CD14-positive monocyte (primary cell): Measurements from ENCODE around the gene S1PR4. TPM values are rescaled to one million over a fixed set of nuclear protein-coding genes. Genes with fewer than 3 reads are reported as not detected.

Experiments
- DNase-seq, 3 donors: peaks; one replicate each; pipeline ENCODE4 v3.0.0-alpha.2; 2011 to 2022
- H2AFZ ChIP-seq: 2 replicates; pipeline ENCODE4 v1.6.0; 2012; ENCODE audit warnings: mild to moderate bottlenecking, low read depth, low read length, inconsistent platforms; ENCODE audit not compliant: insufficient read depth, poor library complexity, severe bottlenecking
- H3K27ac ChIP-seq, 2 donors: 1 replicate in 1 of 2; 2 replicates in 1 of 2; pipeline ENCODE4 v1.5.1; 2012 to 2013; ENCODE audit warnings: low read length in 2 of 2, control low read depth in 1 of 2, inconsistent platforms in 1 of 2, low read depth in 1 of 2, mild to moderate bottlenecking in 1 of 2
- H3K27me3 ChIP-seq, 2 donors: one replicate each; pipeline versions ENCODE4 v1.6.0 to v1.6.1; 2011 to 2013; ENCODE audit warnings: low read length in 2 of 2; ENCODE audit not compliant: control insufficient read depth in 2 of 2, insufficient read depth in 2 of 2
- H3K36me3 ChIP-seq, 2 donors: replicated peaks in 1 of 2; 1 replicate in 1 of 2; 2 replicates in 1 of 2; pipeline versions ENCODE4 v1.5.1 to v1.6.1; 2012 to 2013; ENCODE audit warnings: low read length in 2 of 2, control low read depth in 1 of 2, inconsistent platforms in 1 of 2, mild to moderate bottlenecking in 1 of 2; ENCODE audit not compliant: insufficient read depth in 2 of 2, control insufficient read depth in 1 of 2
- H3K4me1 ChIP-seq, 2 donors: 1 replicate in 1 of 2; 2 replicates in 1 of 2; pipeline versions ENCODE4 v1.5.1 to v1.6.1; 2012 to 2013; ENCODE audit warnings: low read length in 2 of 2, control low read depth in 1 of 2, inconsistent platforms in 1 of 2, mild to moderate bottlenecking in 1 of 2, moderate library complexity in 1 of 2; ENCODE audit not compliant: insufficient read depth in 2 of 2, control insufficient read depth in 1 of 2
- H3K4me2 ChIP-seq: replicated peaks from 2 replicates; pipeline ENCODE3; 2012; ENCODE audit warnings: low read length, moderate library complexity, mild to moderate bottlenecking; ENCODE audit not compliant: poor library complexity, severe bottlenecking; ENCODE audit errors: extremely low read depth
- H3K4me3 ChIP-seq, 3 experiments: fragments of 200-600 bp in 1 of 3; sonication (generic) in 1 of 3; replicated peaks in 1 of 3; 1 replicate in 2 of 3; 2 replicates in 1 of 3; pipeline ENCODE4 v1.5.1; 2011 to 2013; ENCODE audit warnings: low read length in 3 of 3, mild to moderate bottlenecking in 3 of 3, control low read depth in 2 of 3, low read depth in 2 of 3, inconsistent platforms in 1 of 3, moderate library complexity in 1 of 3
- H3K79me2 ChIP-seq: 2 replicates; pipeline ENCODE4 v1.6.0; 2012; ENCODE audit warnings: mild to moderate bottlenecking, control low read depth, inconsistent platforms, low read length, moderate library complexity; ENCODE audit not compliant: insufficient read depth
- H3K9ac ChIP-seq: 2 replicates; pipeline ENCODE4 v1.6.0; 2017; ENCODE audit warnings: low read length, mild to moderate bottlenecking; ENCODE audit not compliant: insufficient read depth, poor library complexity, severe bottlenecking
- H3K9me3 ChIP-seq, 2 donors: replicated peaks in 1 of 2; 1 replicate in 1 of 2; 2 replicates in 1 of 2; pipeline versions ENCODE4 v1.5.1 to v1.6.1; 2012 to 2013; ENCODE audit warnings: low read length in 2 of 2, control low read depth in 1 of 2; ENCODE audit not compliant: control insufficient read depth in 1 of 2, insufficient read depth in 1 of 2
- H4K20me1 ChIP-seq: 2 replicates; pipeline ENCODE4 v1.6.0; 2012; ENCODE audit warnings: mild to moderate bottlenecking, low read length, control low read depth, moderate library complexity; ENCODE audit not compliant: insufficient read depth
- H3K27ac Mint-ChIP-seq, 7 donors: one replicate each; pipeline ENCODE4 v1.8.0; 2020; ENCODE audit warnings: mild to moderate bottlenecking in 7 of 7, mixed read lengths in 7 of 7, moderate library complexity in 6 of 7, inconsistent platforms in 2 of 7
- H3K27me3 Mint-ChIP-seq, 3 donors: one replicate each; pipeline ENCODE4 v1.8.0; 2021 to 2022; ENCODE audit warnings: low read depth in 3 of 3, mild to moderate bottlenecking in 3 of 3, mixed read lengths in 3 of 3, moderate library complexity in 3 of 3, inconsistent platforms in 1 of 3
- H3K36me3 Mint-ChIP-seq, 2 donors: one replicate each; pipeline ENCODE4 v1.8.0; 2020; ENCODE audit warnings: mixed read lengths in 2 of 2, inconsistent platforms in 1 of 2, mild to moderate bottlenecking in 1 of 2
- H3K4me1 Mint-ChIP-seq: one replicate; pipeline ENCODE4 v1.8.0; 2020; ENCODE audit warnings: mild to moderate bottlenecking, mixed read lengths
- H3K4me3 Mint-ChIP-seq, 2 donors: one replicate each; pipeline ENCODE4 v1.8.0; 2020; ENCODE audit warnings: mild to moderate bottlenecking in 2 of 2, mixed read lengths in 2 of 2, moderate library complexity in 1 of 2
- H3K9me3 Mint-ChIP-seq, 7 donors: one replicate each; pipeline ENCODE4 v1.8.0; 2020 to 2022; ENCODE audit warnings: mixed read lengths in 7 of 7, mild to moderate bottlenecking in 6 of 7, moderate library complexity in 6 of 7, inconsistent platforms in 2 of 7
- CTCF ChIP-seq: fragments of 200-600 bp; IDR thresholded peaks from one replicate; pipeline ENCODE4 v1.8.0; 2022; ENCODE audit warnings: antibody characterized with exemption, mild to moderate bottlenecking
- WGBS: methylation state at CpG from one replicate; pipeline ENCODE4 v1.1.5; 2013; ENCODE audit warnings: missing lambda C conversion rate; ENCODE audit not compliant: insufficient coverage; 5-methylcytosine and 5-hydroxymethylcytosine counted together
- intact Hi-C, 2 donors: fragments of 100-400 bp; cut with micrococcal nuclease; formaldehyde crosslinking; loops; one replicate each; pipeline versions ENCODE4 v1.15.0 to v1.15.1; 2023
- polyA plus RNA-seq, 3 donors: library from polyadenylated mRNA; depleted of rRNA in 1 of 3; unstranded in 2 of 3; stranded (reverse) in 1 of 3; fragments of 300-500 nt in 2 of 3; fragments of >200 nt in 1 of 3; fragmentation: Illumina TruSeq in 2 of 3; gene quantifications; 1 replicate in 2 of 3; 2 replicates in 1 of 3; pipeline ENCODE4 v1.2.3, GENCODE V29; 2012 to 2021

S1PR4 gene
- polyA plus RNA-seq, 3 donors = 28.5 to 131 (median 105) TPM

GRCh38 chr19:3175781-3176714 lies 2.5 kb upstream of the S1PR4 start:
- Histone ChIP-seq H3K36me3 (no peaks in the 10 kb centered on the region), H3K79me2 (peaks cover 53% of the 10 kb centered on the region), H3K4me1 (peaks cover 46 to 65% of the 10 kb centered on the region in 2 donors), H3K4me3 (no peak overlapping the region), H3K9ac (peak overlapping the region; percentile 46), H3K27ac (peak overlapping the region; percentile 17 to 65), H4K20me1 (peaks cover 17% of the 10 kb centered on the region), H3K9me3 (no peaks in the 10 kb centered on the region), H3K27me3 (no peaks in the 10 kb centered on the region), H3K4me2 (peak overlapping the region; percentile 57), H2AFZ (no peak overlapping the region)
- no peak for DNase-seq
- WGBS = 68% methylated on average over 12 of the region's 17 CpGs
- H3K4me3 Mint-ChIP-seq = peak overlapping the region; percentile 48
- H3K36me3 Mint-ChIP-seq = peaks cover 4 to 11% of the 10 kb centered on the region in 2 donors
- TF ChIP-seq CTCF = no peak
- intact Hi-C loops = loop anchor here in 1 of 2 donors (5.0 kb wide), 1 partner anchor 34 kb away; no protein-coding TSS in a partner anchor
- peaks cover 0 to 3% (median 0%) of the 10 kb centered on the region in 7 donors for H3K9me3 Mint-ChIP-seq
- peaks cover 0 to 13% (median 0%) of the 10 kb centered on the region in 3 donors for H3K27me3 Mint-ChIP-seq
- peak overlapping the region in 5 of 7 donors; percentile 31 to 89 (median 64) for H3K27ac Mint-ChIP-seq
- peaks cover 40% of the 10 kb centered on the region for H3K4me1 Mint-ChIP-seq

DNA sequence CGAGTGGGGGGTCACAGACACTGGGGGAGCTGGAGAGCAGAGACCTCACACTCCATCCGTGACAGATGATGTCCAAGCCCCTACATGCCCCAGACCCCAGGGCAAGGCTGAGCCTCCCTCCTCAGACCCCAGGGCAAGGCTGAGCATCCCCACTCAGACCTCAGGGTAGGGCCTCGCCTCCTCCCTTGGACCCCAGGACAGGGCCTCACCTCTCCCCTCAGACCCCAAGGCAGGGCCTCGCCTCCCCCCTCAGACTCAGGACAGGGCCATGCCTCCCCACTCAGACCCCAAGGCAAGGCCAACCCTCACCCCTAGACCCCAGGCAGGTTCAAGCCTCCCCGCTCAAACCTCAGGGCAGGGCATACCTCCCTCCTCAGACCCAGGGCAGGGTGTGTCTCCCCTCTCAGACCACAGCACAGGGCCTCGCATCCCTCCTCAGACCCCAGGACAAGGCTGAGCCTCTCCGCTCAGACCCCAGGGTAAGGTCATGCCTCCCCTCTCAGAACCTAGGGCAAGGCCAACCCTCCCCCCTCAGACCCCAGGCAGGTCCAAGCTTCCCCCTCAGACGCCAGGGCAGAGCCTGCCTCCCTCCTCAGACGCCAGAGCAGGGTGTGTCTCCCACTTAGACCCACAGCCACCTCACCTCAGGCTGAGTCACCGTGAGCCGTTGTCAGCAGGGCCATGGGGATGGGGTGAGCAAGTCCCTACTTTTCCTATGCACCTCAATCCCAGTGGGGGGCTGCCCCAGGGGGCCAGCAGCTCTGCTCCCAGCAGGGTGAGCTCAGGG lies 1.7 kb upstream of the S1PR4 start:
- peaks cover 49 to 65% of the 10 kb centered on the region in 2 donors for H3K4me1 ChIP-seq
- peak overlapping the region in 2 of 3 experiments; percentile 7 to 51 for H3K4me3 ChIP-seq
- H3K4me2 ChIP-seq = peak overlapping the region; percentile 57

More for the DNA sequence above, 1.7 kb upstream of the S1PR4 start:
- Mint-ChIP-seq H3K4me1 (peaks cover 39% of the 10 kb centered on the region), H3K4me3 (peak overlapping the region; percentile 48 to 68), H3K27me3 (peaks cover 0 to 10% (median 0%) of the 10 kb centered on the region in 3 donors), H3K36me3 (peaks cover 4 to 8% of the 10 kb centered on the region in 2 donors), H3K9me3 (peaks cover 0 to 3% (median 0%) of the 10 kb centered on the region in 7 donors), H3K27ac (peak overlapping the region; percentile 31 to 89 (median 73))
- peak overlapping the region; percentile 46 for H3K9ac ChIP-seq
- intact Hi-C loops = loop anchor here in 1 of 2 donors (5.0 kb wide), 1 partner anchor 35 kb away; no protein-coding TSS in a partner anchor
- H3K79me2 ChIP-seq = peaks cover 54% of the 10 kb centered on the region
- H4K20me1 ChIP-seq = peaks cover 22% of the 10 kb centered on the region
- H3K27me3 ChIP-seq = no peaks in the 10 kb centered on the region
- DNase-seq = peak; percentile 51 to 78 (median 63)
- TF ChIP-seq CTCF = no peak
- H3K9me3 ChIP-seq = no peaks in the 10 kb centered on the region
- no peak overlapping the region for H2AFZ ChIP-seq
- peak overlapping the region; percentile 17 to 65 for H3K27ac ChIP-seq
- no peaks in the 10 kb centered on the region for H3K36me3 ChIP-seq
- WGBS = 92% methylated on average over 5 of the region's 11 CpGs
